ENCODE measurements around the gene PRDM16. TPM values are rescaled to one million over a fixed set of nuclear protein-coding genes. Genes with fewer than 3 reads are reported as not detected.
A peak's percentile ranks its signal among the peaks of the same experiment; 100 is the strongest.

Gene PRDM16
- total and polyA plus RNA-seq, 7 donors, result 0.04 to 1.2 (median 0.31) TPM

- ATAC-seq, result no peak
- H3K36me3 ChIP-seq (ENCODE audit: insufficient read depth in 1 of 2, low read depth in 1 of 2), result no peaks in the 10 kb centered on the region
- no peak overlapping the region for H3K4me3 ChIP-seq
- peak; percentile 5 to 40 for DNase-seq
- TF ChIP-seq, protein P1, sequence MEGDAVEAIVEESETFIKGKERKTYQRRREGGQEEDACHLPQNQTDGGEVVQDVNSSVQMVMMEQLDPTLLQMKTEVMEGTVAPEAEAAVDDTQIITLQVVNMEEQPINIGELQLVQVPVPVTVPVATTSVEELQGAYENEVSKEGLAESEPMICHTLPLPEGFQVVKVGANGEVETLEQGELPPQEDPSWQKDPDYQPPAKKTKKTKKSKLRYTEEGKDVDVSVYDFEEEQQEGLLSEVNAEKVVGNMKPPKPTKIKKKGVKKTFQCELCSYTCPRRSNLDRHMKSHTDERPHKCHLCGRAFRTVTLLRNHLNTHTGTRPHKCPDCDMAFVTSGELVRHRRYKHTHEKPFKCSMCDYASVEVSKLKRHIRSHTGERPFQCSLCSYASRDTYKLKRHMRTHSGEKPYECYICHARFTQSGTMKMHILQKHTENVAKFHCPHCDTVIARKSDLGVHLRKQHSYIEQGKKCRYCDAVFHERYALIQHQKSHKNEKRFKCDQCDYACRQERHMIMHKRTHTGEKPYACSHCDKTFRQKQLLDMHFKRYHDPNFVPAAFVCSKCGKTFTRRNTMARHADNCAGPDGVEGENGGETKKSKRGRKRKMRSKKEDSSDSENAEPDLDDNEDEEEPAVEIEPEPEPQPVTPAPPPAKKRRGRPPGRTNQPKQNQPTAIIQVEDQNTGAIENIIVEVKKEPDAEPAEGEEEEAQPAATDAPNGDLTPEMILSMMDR (IDR thresholded peaks at IDR 0.05), result no peak
- no peaks in the 10 kb centered on the region for H3K4me1 ChIP-seq
- no peaks in the 10 kb centered on the region for H3K9me3 ChIP-seq
- intact Hi-C loops (cut with DNase I), result no loop called here
- H3K27me3 ChIP-seq (ENCODE audit: insufficient read depth in 3 of 3, low read length in 2 of 3), result peaks cover 0 to 21% (median 2%) of the 10 kb centered on the region in 3 donors
- WGBS, 3 donors, result 84 to 89% (median 89%) methylated on average over 10 to 14 of the region's 14 CpGs
- H3K27ac ChIP-seq, result no peak overlapping the region
Measured at GRCh38 chr1:3433076-3433475, 364.1 kb downstream of the PRDM16 start.

DNA sequence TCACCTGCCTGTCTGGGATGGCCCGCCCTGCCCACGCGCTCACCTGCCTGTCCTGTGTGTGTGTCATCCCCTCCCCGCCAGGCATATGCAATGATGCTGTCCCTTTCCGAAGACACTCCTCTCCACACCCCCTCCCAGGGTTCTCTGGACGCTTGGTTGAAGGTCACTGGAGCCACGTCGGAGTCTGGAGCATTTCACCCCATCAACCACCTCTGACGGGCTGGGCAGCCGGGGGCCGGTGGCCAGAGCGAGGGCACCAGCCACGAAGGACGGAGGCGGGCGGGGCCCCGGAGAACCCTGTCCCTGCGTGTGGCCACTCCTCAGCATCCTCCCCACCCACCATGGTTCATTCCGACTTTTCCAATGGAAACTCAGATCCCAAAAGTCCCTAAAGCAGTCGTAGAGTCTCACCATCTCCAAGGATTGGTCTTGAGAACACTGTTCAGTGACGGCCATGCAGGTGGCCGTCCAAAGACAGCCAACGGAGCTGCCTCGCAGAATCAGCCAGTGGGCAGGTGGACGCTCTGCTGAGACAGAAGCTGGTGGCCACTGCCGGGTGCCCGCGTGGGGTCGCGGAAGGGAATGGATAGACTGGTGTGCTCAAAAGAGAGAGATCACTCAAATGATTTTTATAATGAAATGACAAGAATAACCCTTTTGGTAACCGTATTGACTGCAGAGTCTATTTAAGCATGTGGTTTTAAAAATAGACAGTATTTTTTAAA, 364.8 kb downstream of the PRDM16 start:
- peak; percentile 10 to 32 for DNase-seq
- Histone ChIP-seq H3K4me3 (no peak overlapping the region), H3K9me3 (no peaks in the 10 kb centered on the region), H3K27ac (no peak overlapping the region), H3K4me1 (no peaks in the 10 kb centered on the region), H3K27me3 (ENCODE audit: insufficient read depth in 3 of 3, low read length in 2 of 3) (peaks cover 0 to 21% (median 2%) of the 10 kb centered on the region in 3 donors), H3K36me3 (ENCODE audit: insufficient read depth in 1 of 2, low read depth in 1 of 2) (no peaks in the 10 kb centered on the region)
- 91 to 92% (median 91%) methylated on average over 31 of the region's 31 CpGs for WGBS, 3 donors
- ATAC-seq, result no peak
- TF ChIP-seq, protein P1 (IDR thresholded peaks at IDR 0.05), result no peak
- intact Hi-C loops (cut with DNase I), result no loop called here

DNA sequence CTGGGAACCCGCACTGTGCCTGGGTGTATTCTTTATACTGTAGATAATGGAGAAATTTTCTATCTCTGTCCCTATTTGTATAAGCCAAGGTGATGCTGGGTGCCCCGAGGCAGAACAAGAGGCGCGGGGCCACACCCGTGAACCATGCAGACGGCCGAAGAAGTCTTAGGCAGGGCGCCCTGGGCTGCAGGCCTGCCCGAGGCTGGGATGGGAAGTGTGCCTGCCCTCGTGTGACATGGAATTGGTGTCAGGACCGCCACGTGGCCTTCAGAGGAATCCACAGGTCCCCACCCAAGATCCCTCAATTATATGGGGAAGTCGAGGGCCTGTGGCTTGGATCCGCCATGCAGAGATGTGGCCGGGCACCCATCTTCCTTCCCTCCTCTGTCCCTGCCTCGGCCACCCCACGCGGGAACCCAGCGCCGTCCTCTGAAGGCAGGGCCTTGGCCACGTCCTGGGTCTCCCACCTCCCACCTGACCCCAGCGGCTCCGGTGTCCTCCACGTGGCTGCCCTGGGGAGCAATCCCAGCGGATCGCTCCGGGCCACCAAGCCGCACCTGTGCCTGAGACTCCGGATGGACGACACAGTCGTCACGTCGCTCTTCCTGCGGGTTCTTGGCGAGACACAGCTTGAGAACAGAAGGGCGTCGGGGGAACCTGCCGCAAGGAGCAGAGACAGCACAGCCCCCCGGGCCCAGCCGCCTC, 365.6 kb downstream of the PRDM16 start:
- Histone ChIP-seq H3K9me3 (no peaks in the 10 kb centered on the region), H3K4me1 (no peaks in the 10 kb centered on the region), H3K36me3 (ENCODE audit: insufficient read depth in 1 of 2, low read depth in 1 of 2) (no peaks in the 10 kb centered on the region), H3K4me3 (no peak overlapping the region), H3K27me3 (ENCODE audit: insufficient read depth in 3 of 3, low read length in 2 of 3) (peaks cover 0 to 21% (median 2%) of the 10 kb centered on the region in 3 donors), H3K27ac (no peak overlapping the region)
- 85 to 88% (median 87%) methylated on average over 38 to 40 of the region's 40 CpGs for WGBS, 3 donors
- ATAC-seq (no peak), DNase-seq (peak; percentile 10 to 39)
- TF ChIP-seq, protein P1 (IDR thresholded peaks at IDR 0.05), result no peak
- intact Hi-C loops (cut with DNase I), result no loop called here

DNA sequence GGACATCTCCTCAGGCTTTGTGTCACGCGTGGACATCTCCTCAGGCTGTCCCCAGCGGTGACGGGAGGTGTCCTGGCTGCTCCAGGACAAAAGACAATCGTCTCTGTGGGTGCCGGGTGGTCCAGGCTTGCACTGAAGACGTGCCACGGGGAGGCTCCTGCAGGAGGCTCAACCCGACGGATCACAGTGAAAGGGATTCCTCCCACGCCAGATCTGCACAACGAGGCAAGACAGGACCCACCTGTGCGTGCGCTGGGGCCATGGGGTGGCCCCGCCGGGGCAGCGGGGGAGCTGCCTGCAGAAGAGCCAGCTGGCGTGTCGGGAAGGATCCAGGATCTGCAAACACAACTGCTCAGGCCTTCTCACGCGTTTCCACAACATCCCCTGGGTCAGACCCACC, 366.7 kb downstream of the PRDM16 start:
- Histone ChIP-seq H3K4me1 (no peaks in the 10 kb centered on the region), H3K27me3 (ENCODE audit: insufficient read depth in 3 of 3, low read length in 2 of 3) (peaks cover 0 to 31% (median 4%) of the 10 kb centered on the region in 3 donors), H3K36me3 (ENCODE audit: insufficient read depth in 1 of 2, low read depth in 1 of 2) (no peaks in the 10 kb centered on the region), H3K9me3 (no peaks in the 10 kb centered on the region), H3K27ac (no peak overlapping the region), H3K4me3 (no peak overlapping the region)
- intact Hi-C loops (cut with DNase I), result no loop called here
- TF ChIP-seq, protein P1 (IDR thresholded peaks at IDR 0.05), result no peak
- 70 to 80% (median 76%) methylated on average over 20 to 21 of the region's 21 CpGs for WGBS, 3 donors
- ATAC-seq (no peak), DNase-seq (peak; percentile 2 to 21)
